HUES64 (cell line): ENCODE data around the gene FAM53A.

Source experiments
- H3K27ac ChIP-seq: 2 replicates; pipeline ENCODE4 v1.7.0; 2013; ENCODE audit warnings: low read depth, low read length, inconsistent platforms
- H3K27me3 ChIP-seq: 2 replicates; pipeline ENCODE4 v1.6.1; 2013; ENCODE audit warnings: mild to moderate bottlenecking, low read length; ENCODE audit not compliant: insufficient read depth
- H3K36me3 ChIP-seq: 2 replicates; pipeline ENCODE4 v1.6.1; 2013; ENCODE audit warnings: mild to moderate bottlenecking, low read length; ENCODE audit not compliant: insufficient read depth
- H3K4me1 ChIP-seq: 2 replicates; pipeline ENCODE4 v1.6.1; 2013; ENCODE audit warnings: mild to moderate bottlenecking, low read length, moderate library complexity; ENCODE audit not compliant: insufficient read depth
- H3K4me3 ChIP-seq: 2 replicates; pipeline ENCODE4 v1.5.1; 2013; ENCODE audit warnings: mild to moderate bottlenecking, low read length, moderate library complexity
- H3K9ac ChIP-seq: 2 replicates; pipeline ENCODE4 v1.6.1; 2013; ENCODE audit warnings: mild to moderate bottlenecking, low read depth, low read length
- H3K9me3 ChIP-seq: 2 replicates; pipeline ENCODE4 v1.6.1; 2013; ENCODE audit warnings: low read depth, low read length; ENCODE audit not compliant: insufficient read depth
- WGBS: fragments of 150-250, 120-280 bp; methylation state at CpG from one replicate; pipeline ENCODE4 v1.1.7; 2013; ENCODE audit warnings: missing lambda C conversion rate; 5-methylcytosine and 5-hydroxymethylcytosine counted together

Gene FAM53A

GRCh38 chr4:1591107-1591506 is 93.0 kb downstream of the FAM53A start:
- H3K4me3 ChIP-seq, result no peak overlapping the region
- WGBS, result 98% methylated on average over 3 of the region's 3 CpGs
- H3K4me1 ChIP-seq, result no peaks in the 10 kb centered on the region
- H3K9ac ChIP-seq, result no peak overlapping the region
- no peak overlapping the region for H3K27ac ChIP-seq
- H3K36me3 ChIP-seq, result no peaks in the 10 kb centered on the region
- H3K27me3 ChIP-seq, result no peaks in the 10 kb centered on the region
- H3K9me3 ChIP-seq, result peaks cover 11% of the 10 kb centered on the region; the same call in 1 of the 2 replicates

GRCh38 chr4:1590244-1590643 is 93.9 kb downstream of the FAM53A start:
- 78% methylated on average over 4 of the region's 4 CpGs for WGBS
- H3K4me1 ChIP-seq, result no peaks in the 10 kb centered on the region
- H3K27me3 ChIP-seq, result no peaks in the 10 kb centered on the region
- H3K4me3 ChIP-seq, result no peak overlapping the region
- peaks cover 11% of the 10 kb centered on the region; the same call in 1 of the 2 replicates for H3K9me3 ChIP-seq
- H3K36me3 ChIP-seq, result no peaks in the 10 kb centered on the region
- H3K27ac ChIP-seq, result no peak overlapping the region
- H3K9ac ChIP-seq, result no peak overlapping the region
